GM20431 (cell line): Measurements from ENCODE around the gene MYLK.

ENCODE experiments used
- in situ Hi-C: fragments of 300-500 bp; cut with MseI, MboI; formaldehyde crosslinking; loops from one replicate; pipeline ENCODE4 v1.15.0; 2020; ENCODE audit warnings: low sequenced_read_pairs; ENCODE audit not compliant: unreplicated experiment

The MYLK gene

GRCh38 chr3:123689831-123690230 is 194.3 kb downstream of the MYLK start:
- in situ Hi-C loops, result no loop called here

- in situ Hi-C loops, result no loop called here
Observed at GRCh38 chr3:123688241-123688747, 195.8 kb downstream of the MYLK start.

- in situ Hi-C loops, result no loop called here
Observed at GRCh38 chr3:123687286-123687685, 196.8 kb downstream of the MYLK start.

- in situ Hi-C loops, result no loop called here
Observed at GRCh38 chr3:123686251-123686650, 197.9 kb downstream of the MYLK start.

- in situ Hi-C loops, result no loop called here
Observed at GRCh38 chr3:123685780-123686179, 198.4 kb downstream of the MYLK start.

GRCh38 chr3:123684636-123685035 is 199.5 kb downstream of the MYLK start:
- in situ Hi-C loops, result no loop called here

- in situ Hi-C loops, result no loop called here
Observed at GRCh38 chr3:123684209-123684608, 199.9 kb downstream of the MYLK start.

- in situ Hi-C loops, result no loop called here
Observed at GRCh38 chr3:123683505-123684154, 200.5 kb downstream of the MYLK start.

GRCh38 chr3:123682781-123683504 is 201.2 kb downstream of the MYLK start:
- in situ Hi-C loops, result no loop called here

- in situ Hi-C loops, result no loop called here
Observed at GRCh38 chr3:123682302-123682701, 201.8 kb downstream of the MYLK start.

GRCh38 chr3:123679712-123680386 is 204.3 kb downstream of the MYLK start:
- in situ Hi-C loops, result no loop called here

- in situ Hi-C loops, result no loop called here
Observed at GRCh38 chr3:123678108-123678511, 206.0 kb downstream of the MYLK start.

- in situ Hi-C loops, result no loop called here
Observed at GRCh38 chr3:123672429-123673146, 211.5 kb downstream of the MYLK start.

GRCh38 chr3:123670743-123671142 is 213.4 kb downstream of the MYLK start:
- in situ Hi-C loops, result no loop called here

GRCh38 chr3:123668906-123669305 is 215.2 kb downstream of the MYLK start:
- in situ Hi-C loops, result no loop called here

- in situ Hi-C loops, result no loop called here
Observed at GRCh38 chr3:123667784-123668183, 216.3 kb downstream of the MYLK start.

- in situ Hi-C loops, result no loop called here
Observed at GRCh38 chr3:123664753-123665152, 219.4 kb downstream of the MYLK start.

- in situ Hi-C loops, result no loop called here
Observed at GRCh38 chr3:123663977-123664376, 220.2 kb downstream of the MYLK start.

- in situ Hi-C loops, result no loop called here
Observed at GRCh38 chr3:123661973-123662372, 222.2 kb downstream of the MYLK start.

GRCh38 chr3:123660900-123661299 is 223.2 kb downstream of the MYLK start:
- in situ Hi-C loops, result no loop called here
